HG02759 (cell line): ENCODE data around the gene SEMA4D.
"Not testable (repeated sequence)": the region's sequence is repeated elsewhere in the genome, so short reads cannot be mapped to it uniquely, and the experiment has no call there.

ENCODE experiments used
- ATAC-seq: cut with Tn5 transposase; IDR thresholded peaks from one replicate; pipeline ENCODE4 v1.9.1; 2021; ENCODE audit warnings: mild to moderate bottlenecking, moderate library complexity; ENCODE audit not compliant: unreplicated experiment

Gene SEMA4D

GRCh38 chr9:89358376-89358916, 139.5 kb downstream of the SEMA4D start:
- no peak for ATAC-seq

- no peak for ATAC-seq
Measured at GRCh38 chr9:89357331-89358197, 140.3 kb downstream of the SEMA4D start.

- ATAC-seq: no peak
Measured at GRCh38 chr9:89356782-89357181, 141.1 kb downstream of the SEMA4D start.

- no peak for ATAC-seq
Measured at GRCh38 chr9:89354471-89354870, 143.4 kb downstream of the SEMA4D start.

GRCh38 chr9:89353989-89354388, 143.9 kb downstream of the SEMA4D start:
- no peak for ATAC-seq

GRCh38 chr9:89352874-89353649, 144.9 kb downstream of the SEMA4D start:
- ATAC-seq: no peak

- no peak for ATAC-seq
Measured at GRCh38 chr9:89352451-89352850, 145.5 kb downstream of the SEMA4D start.

- no peak for ATAC-seq
Measured at GRCh38 chr9:89351584-89352300, 146.2 kb downstream of the SEMA4D start.

GRCh38 chr9:89350988-89351557, 146.8 kb downstream of the SEMA4D start:
- no peak for ATAC-seq

GRCh38 chr9:89349607-89350006, 148.3 kb downstream of the SEMA4D start:
- no peak for ATAC-seq

- no peak for ATAC-seq
Measured at GRCh38 chr9:89347651-89348050, 150.3 kb downstream of the SEMA4D start.

- ATAC-seq: no peak
Measured at GRCh38 chr9:89346696-89347095, 151.2 kb downstream of the SEMA4D start.

GRCh38 chr9:89345476-89345875, 152.4 kb downstream of the SEMA4D start:
- ATAC-seq: no peak

GRCh38 chr9:89343812-89344211, 154.1 kb downstream of the SEMA4D start:
- not testable (repeated sequence) for ATAC-seq

- ATAC-seq: no peak
Measured at GRCh38 chr9:89342948-89343347, 155.0 kb downstream of the SEMA4D start.

GRCh38 chr9:89342213-89342612, 155.7 kb downstream of the SEMA4D start:
- no peak for ATAC-seq

- ATAC-seq: peak; percentile 70
Measured at GRCh38 chr9:89340332-89340731, 157.6 kb downstream of the SEMA4D start.

- no peak for ATAC-seq
Measured at GRCh38 chr9:89339807-89340206, 158.1 kb downstream of the SEMA4D start.

GRCh38 chr9:89330513-89330912, 167.4 kb downstream of the SEMA4D start:
- no peak for ATAC-seq

GRCh38 chr9:89329917-89330316, 168.0 kb downstream of the SEMA4D start:
- ATAC-seq: no peak

GRCh38 chr9:89328064-89328463, 169.8 kb downstream of the SEMA4D start:
- no peak for ATAC-seq
